ENCODE results near the gene LMF1. TPM values are rescaled to one million over a fixed set of nuclear protein-coding genes. Genes with fewer than 3 reads are reported as not detected.

The LMF1 gene
- total RNA-seq, 4 donors from 2014 or later: 14.9 to 33.7 (median 27.1) TPM

DNA sequence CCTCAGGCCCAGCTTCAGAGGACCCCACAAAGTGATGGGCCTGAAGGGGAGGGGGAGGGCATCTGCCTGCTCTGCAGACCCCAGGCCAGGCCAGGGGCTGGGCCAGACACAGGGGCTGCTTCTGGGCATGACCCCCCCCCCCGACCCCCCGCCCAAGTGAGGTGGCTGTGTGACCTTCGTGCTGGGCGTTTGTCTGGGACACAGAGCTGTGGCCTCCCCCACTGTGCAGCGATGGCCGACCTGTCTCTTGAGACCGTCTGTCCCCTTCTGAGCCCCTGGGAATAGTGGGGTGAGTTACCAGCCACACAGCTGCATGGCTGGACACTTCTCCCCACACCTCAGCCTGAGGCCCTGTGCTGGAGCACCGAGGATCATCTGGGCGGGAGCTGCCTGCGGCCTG lies 135.4 kb downstream of the LMF1 start:
- ATAC-seq (ENCODE audit: low FRiP score): no peak
- no peak for DNase-seq (ENCODE audit: low spot score)

DNA sequence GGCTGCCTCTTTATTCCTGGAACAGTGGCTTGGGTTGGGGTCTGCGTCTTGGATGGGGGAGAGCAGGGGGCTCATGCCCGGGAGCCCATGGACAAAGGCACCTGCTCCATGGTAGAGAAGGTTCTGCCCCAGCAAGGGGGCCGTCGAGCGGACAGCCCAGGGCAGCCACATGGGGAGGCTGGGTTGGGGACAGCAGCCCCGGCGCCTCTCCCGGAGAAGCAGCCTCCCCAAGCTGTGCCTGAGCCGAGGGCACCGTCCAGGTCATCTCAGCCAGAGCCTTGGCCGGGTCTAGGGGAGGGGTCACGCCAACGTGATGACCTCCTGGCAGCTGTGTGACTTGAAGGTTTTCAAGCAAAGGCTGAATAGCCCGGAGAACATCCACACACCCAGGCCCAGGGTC lies 137.4 kb downstream of the LMF1 start:
- ATAC-seq (ENCODE audit: low FRiP score) (no peak), DNase-seq (ENCODE audit: low spot score) (no peak)
- TF ChIP-seq, protein P1, sequence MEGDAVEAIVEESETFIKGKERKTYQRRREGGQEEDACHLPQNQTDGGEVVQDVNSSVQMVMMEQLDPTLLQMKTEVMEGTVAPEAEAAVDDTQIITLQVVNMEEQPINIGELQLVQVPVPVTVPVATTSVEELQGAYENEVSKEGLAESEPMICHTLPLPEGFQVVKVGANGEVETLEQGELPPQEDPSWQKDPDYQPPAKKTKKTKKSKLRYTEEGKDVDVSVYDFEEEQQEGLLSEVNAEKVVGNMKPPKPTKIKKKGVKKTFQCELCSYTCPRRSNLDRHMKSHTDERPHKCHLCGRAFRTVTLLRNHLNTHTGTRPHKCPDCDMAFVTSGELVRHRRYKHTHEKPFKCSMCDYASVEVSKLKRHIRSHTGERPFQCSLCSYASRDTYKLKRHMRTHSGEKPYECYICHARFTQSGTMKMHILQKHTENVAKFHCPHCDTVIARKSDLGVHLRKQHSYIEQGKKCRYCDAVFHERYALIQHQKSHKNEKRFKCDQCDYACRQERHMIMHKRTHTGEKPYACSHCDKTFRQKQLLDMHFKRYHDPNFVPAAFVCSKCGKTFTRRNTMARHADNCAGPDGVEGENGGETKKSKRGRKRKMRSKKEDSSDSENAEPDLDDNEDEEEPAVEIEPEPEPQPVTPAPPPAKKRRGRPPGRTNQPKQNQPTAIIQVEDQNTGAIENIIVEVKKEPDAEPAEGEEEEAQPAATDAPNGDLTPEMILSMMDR (IDR thresholded peaks at IDR 0.05): no peak

More for the DNA sequence above, 135.4 kb downstream of the LMF1 start:
- TF ChIP-seq, protein P1 (IDR thresholded peaks at IDR 0.05): no peak

DNA sequence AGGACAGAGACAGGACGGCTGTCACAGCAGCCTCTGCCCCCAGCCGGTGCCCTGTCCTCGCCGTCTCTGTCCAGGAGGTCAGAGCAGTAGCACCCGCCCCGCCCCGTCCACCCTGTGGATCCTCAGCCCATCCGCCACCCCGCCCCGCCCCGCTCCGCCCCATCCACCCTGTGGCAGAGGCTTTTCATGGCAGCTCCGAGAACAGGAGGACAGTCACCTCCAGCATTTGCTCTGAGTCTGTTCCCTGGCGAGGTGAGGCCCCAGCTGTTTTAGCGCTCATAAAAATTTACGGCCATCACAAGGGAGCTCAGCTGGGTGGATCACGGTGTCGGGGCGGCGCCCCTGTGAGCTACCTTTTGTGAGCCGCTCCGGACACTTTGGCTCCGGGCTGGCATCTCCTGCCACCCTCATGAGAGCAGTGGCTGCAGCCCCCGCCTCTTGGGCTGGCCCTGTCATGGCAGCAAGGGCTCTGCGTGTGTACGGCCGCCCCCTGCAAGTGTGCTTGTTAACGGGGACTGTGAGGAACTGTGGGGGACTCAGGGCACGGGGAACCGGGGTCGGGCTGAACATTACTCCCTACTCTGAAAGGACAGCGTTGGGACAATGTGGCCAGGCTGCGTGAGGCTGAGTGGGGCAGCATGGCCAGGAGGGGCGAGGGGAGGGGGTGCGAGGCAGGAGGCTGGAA lies 138.0 kb downstream of the LMF1 start:
- DNase-seq (ENCODE audit: low spot score) (no peak), ATAC-seq (ENCODE audit: low FRiP score) (no peak)
- TF ChIP-seq, protein P1 (IDR thresholded peaks at IDR 0.05): no peak

DNA sequence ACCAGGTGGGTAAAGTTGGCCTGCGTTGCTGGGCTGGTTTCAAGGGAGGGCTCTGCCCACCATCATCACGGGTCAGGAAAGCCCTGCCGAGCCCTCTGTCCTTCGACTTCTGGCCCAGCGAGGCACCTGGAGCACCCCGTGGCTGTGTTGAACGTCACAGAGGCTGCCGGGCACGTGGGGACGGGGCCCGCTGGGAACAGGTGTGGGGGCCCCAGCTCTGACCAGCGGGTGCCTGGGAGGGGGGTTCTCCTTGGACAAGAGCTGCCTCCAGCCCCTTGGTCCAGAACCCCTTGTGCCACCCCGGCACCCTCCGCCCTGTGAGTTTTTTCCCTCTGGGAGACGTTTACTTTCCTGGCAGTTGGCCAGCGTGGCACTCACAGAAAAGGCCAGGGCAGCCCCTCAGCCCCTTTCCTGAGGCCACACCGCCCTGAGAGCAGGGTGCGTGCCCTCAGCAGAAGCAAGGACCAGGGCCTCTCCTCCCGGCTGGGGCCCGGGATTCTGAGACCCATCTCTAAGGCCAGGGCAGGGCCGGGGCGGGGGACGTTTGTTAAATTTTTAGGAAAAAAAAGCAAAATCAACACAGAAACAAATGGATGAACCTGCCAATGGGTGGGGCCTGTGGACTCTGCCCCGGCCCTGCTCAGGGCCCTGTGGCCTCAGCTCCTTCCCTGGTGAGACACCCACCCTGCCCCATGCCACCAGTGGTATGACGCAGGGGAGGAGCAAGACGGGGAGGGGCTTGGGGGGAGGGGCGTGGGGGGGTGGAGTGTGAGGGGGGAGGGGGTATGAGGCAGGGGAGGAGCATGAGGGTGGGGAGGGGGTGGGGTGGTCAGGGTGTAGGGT lies 139.0 kb downstream of the LMF1 start:
- DNase-seq (ENCODE audit: low spot score) (no peak), ATAC-seq (ENCODE audit: low FRiP score) (no peak)

DNA sequence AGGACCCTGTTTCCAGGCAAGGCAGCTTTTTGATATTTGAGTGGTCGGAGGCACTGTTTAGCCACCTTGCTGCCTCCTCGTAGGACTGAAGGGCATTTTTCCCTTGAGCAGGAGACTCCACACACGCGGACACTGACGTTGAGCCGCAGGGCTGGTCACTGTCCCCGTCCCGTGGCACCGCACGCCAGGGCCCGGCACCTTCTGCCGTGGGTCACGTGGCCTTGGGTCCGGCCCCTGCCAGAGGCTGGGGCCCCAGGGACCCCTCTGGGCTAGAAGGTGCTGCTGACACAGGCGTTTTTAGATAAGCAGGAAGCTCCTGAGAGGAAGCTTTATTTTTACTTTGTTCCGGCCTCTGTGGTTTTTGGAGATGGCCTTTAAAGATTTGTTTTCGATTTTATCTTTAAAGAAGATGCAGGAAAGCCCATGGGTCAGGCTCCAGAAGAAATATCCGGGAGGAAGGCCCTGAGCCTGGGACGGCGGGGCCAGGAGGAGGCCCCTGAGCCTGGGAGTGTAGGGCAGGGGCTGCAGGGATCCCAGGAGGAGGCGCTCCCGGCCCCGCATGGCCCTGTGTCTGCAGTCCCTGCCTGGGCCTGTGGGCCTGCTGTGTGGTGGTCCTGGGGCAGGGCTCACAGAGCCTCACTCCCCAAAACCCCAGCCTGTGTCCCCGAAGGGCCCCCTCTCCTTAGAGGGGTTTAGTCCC lies 139.8 kb downstream of the LMF1 start:
- TF ChIP-seq, protein P1 (IDR thresholded peaks at IDR 0.05): no peak
- DNase-seq (ENCODE audit: low spot score) (no peak), ATAC-seq (ENCODE audit: low FRiP score) (no peak)

More for the DNA sequence above, 139.0 kb downstream of the LMF1 start:
- TF ChIP-seq, protein P1 (IDR thresholded peaks at IDR 0.05): no peak

DNA sequence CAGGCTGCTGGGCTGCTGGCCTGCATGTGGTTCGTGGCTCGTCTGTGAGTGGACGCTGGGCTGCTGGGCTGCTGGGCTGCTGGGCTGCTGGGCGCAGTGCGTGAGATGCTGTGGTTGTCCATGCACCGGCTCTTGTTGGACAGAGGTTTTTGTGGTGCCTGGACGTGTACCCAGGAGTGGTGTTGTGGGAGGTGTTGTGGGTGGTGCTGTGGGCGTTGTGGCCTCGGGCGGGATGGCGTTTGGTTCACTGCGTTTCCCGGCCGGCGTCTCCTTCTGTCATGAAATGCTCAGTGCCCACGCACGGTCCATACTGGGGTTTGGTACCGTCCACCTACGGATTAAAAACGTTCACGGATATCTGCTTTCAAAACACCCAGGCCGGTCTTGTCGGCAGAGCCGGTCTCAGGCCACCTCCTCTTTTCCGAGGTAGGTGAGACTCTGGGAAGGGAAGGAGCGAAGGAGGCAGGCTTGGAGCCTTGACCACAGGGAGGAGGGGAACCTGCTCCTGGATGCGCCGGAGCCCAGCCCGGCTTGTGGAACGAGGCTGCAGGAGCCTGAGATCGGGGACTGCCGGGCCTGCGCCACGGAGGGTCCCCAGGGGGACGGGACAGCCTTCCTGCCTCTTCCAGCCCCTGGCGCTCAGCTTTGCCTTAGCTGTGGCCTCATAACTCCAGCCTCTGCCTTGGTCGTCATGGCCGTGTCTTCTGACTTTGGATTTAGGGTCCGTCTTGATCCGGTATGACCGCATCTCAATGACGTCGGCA lies 140.5 kb downstream of the LMF1 start:
- TF ChIP-seq, protein P1 (IDR thresholded peaks at IDR 0.05): no peak
- ATAC-seq (ENCODE audit: low FRiP score) (no peak), DNase-seq (ENCODE audit: low spot score) (no peak)
